HepG2 (cell line): ENCODE data around the gene FBH1. TPM values are rescaled to one million over a fixed set of nuclear protein-coding genes. Genes with fewer than 3 reads are reported as not detected.

Experiments
- ATF7-NPFF ChIP-seq: sonication (generic); formaldehyde crosslinking; IDR thresholded peaks from 2 replicates; pipeline ENCODE4 v1.8.1; 2023; ENCODE audit warnings: mild to moderate bottlenecking, low read depth, missing genetic modification reagents, moderate library complexity
- BORCS8-MEF2B ChIP-seq: sonication (generic); formaldehyde crosslinking; IDR thresholded peaks from 2 replicates; pipeline ENCODE4 v1.8.0; 2022; ENCODE audit warnings: mild to moderate bottlenecking, missing genetic modification reagents
- FOXO1 ChIP-seq: sonication (generic); formaldehyde crosslinking; IDR thresholded peaks from 2 replicates; pipeline ENCODE4 v1.4.0; 2020; ENCODE audit warnings: missing genetic modification reagents
- GTF2F1 ChIP-seq: fragments of 150-350 bp; IDR thresholded peaks from 2 replicates; pipeline ENCODE4 v1.6.1; 2014; ENCODE audit warnings: low read length
- KLF12 ChIP-seq: sonication (generic); formaldehyde crosslinking; IDR thresholded peaks from 2 replicates; pipeline ENCODE4 v1.4.0; 2020; ENCODE audit warnings: missing genetic modification reagents, borderline replicate concordance
- KLF16 ChIP-seq, 2 experiments: sonication (generic) in 1 of 2; formaldehyde crosslinking in 1 of 2; IDR thresholded peaks; 2 replicates each; pipeline versions ENCODE4 v1.6.1 to v1.8.0; 2016 to 2023; ENCODE audit warnings: missing genetic modification reagents in 2 of 2, missing compliant biosample characterization in 1 of 2
- LCORL ChIP-seq, 2 experiments: fragments of 450-650 bp in 1 of 2; sonication (generic) in 1 of 2; formaldehyde crosslinking in 1 of 2; IDR thresholded peaks; 2 replicates each; pipeline versions ENCODE4 v1.5.0 to v1.6.1; 2017 to 2020; ENCODE audit warnings: antibody characterized with exemption in 1 of 2, missing genetic modification reagents in 1 of 2
- MBNL3 ChIP-seq: fragments of 250-450 bp; sonication (Bioruptor Pico); conservative IDR thresholded peaks from 2 replicates; pipeline ENCODE4 v1.8.0; 2022; ENCODE audit warnings: mild to moderate bottlenecking, inconsistent platforms
- MED1 ChIP-seq: sonication (generic); formaldehyde crosslinking; IDR thresholded peaks from 2 replicates; pipeline ENCODE4 v1.4.0; 2020; ENCODE audit warnings: missing genetic modification reagents
- NFYC ChIP-seq: IDR thresholded peaks from 2 replicates; pipeline ENCODE4 v1.6.1; 2016; ENCODE audit warnings: missing genetic modification reagents, missing compliant biosample characterization
- NKX3-1 ChIP-seq: sonication (generic); formaldehyde crosslinking; IDR thresholded peaks from 2 replicates; pipeline ENCODE4 v1.5.0; 2020; ENCODE audit warnings: missing genetic modification reagents
- POLR2G ChIP-seq: fragments of 200-400 bp; formaldehyde crosslinking; IDR thresholded peaks from 2 replicates; pipeline ENCODE4 v1.6.1; 2018; ENCODE audit warnings: mild to moderate bottlenecking, low read depth, low read length, moderate library complexity
- PPARG ChIP-seq: conservative IDR thresholded peaks from 2 replicates; pipeline ENCODE4 v1.6.1; 2016; ENCODE audit warnings: missing biosample characterization, missing genetic modification reagents
- XBP1 ChIP-seq: sonication (generic); formaldehyde crosslinking; IDR thresholded peaks from 2 replicates; pipeline ENCODE4 v1.5.0; 2020; ENCODE audit warnings: missing genetic modification reagents
- ZBTB8A ChIP-seq: sonication (generic); formaldehyde crosslinking; IDR thresholded peaks from 2 replicates; pipeline ENCODE4 v1.4.0; 2020; ENCODE audit warnings: mild to moderate bottlenecking, low read depth, missing genetic modification reagents, borderline replicate concordance
- ZC3H13 ChIP-seq: sonication (generic); formaldehyde crosslinking; IDR thresholded peaks from 2 replicates; pipeline ENCODE4 v1.8.1; 2023; ENCODE audit warnings: mild to moderate bottlenecking, missing genetic modification reagents, moderate library complexity
- ZNF3 ChIP-seq: IDR thresholded peaks from 2 replicates; pipeline ENCODE4 v1.7.0; 2017; ENCODE audit warnings: inconsistent platforms
- ZNF329 ChIP-seq: sonication (generic); formaldehyde crosslinking; IDR thresholded peaks from 2 replicates; pipeline ENCODE4 v1.9.0; 2021; ENCODE audit warnings: low read depth, mild to moderate bottlenecking, missing genetic modification reagents
- ZNF430 ChIP-seq: sonication (generic); formaldehyde crosslinking; IDR thresholded peaks from 2 replicates; pipeline ENCODE4 v1.9.0; 2021; ENCODE audit warnings: mild to moderate bottlenecking, missing genetic modification reagents
- ZNF460 ChIP-seq: sonication (generic); formaldehyde crosslinking; IDR thresholded peaks from 2 replicates; pipeline ENCODE4 v1.5.1; 2020; ENCODE audit warnings: missing genetic modification reagents, mild to moderate bottlenecking, borderline replicate concordance
- ZNF557 ChIP-seq: sonication (generic); formaldehyde crosslinking; IDR thresholded peaks from 2 replicates; pipeline ENCODE4 v1.4.0; 2020; ENCODE audit warnings: missing genetic modification reagents
- ZNF629 ChIP-seq: sonication (generic); formaldehyde crosslinking; conservative IDR thresholded peaks from 2 replicates; pipeline ENCODE4 v1.5.0; 2020; ENCODE audit warnings: missing genetic modification reagents
- ZNF660 ChIP-seq: sonication (generic); formaldehyde crosslinking; IDR thresholded peaks from 2 replicates; pipeline ENCODE4 v1.5.1; 2020; ENCODE audit warnings: mild to moderate bottlenecking, low read depth, missing genetic modification reagents, borderline replicate concordance
- ZNF720 ChIP-seq: sonication (generic); formaldehyde crosslinking; IDR thresholded peaks from 2 replicates; pipeline ENCODE4 v1.4.0; 2020; ENCODE audit warnings: missing genetic modification reagents
- ZNF782 ChIP-seq: sonication (generic); formaldehyde crosslinking; IDR thresholded peaks from 2 replicates; pipeline ENCODE4 v1.4.0; 2020; ENCODE audit warnings: missing genetic modification reagents, mild to moderate bottlenecking, borderline replicate concordance
- ZNF850 ChIP-seq: sonication (generic); formaldehyde crosslinking; conservative IDR thresholded peaks from 2 replicates; pipeline ENCODE4 v1.9.0; 2021; ENCODE audit warnings: mild to moderate bottlenecking, missing genetic modification reagents
- polyA plus RNA-seq, 8 experiments: library from polyadenylated mRNA; depleted of rRNA in 3 of 8; stranded (reverse) in 7 of 8; unstranded in 1 of 8; fragments of >200 nt; fragmentation: Illumina TruSeq in 4 of 8; extraction: Trizol in 4 of 8; gene quantifications; 2 replicates each; pipeline versions ENCODE4 v1.2.1 to v1.2.3, GENCODE V29; 2011 to 2016; ENCODE audit warnings: low read depth in 4 of 8, missing spikeins in 1 of 8, mixed read lengths in 1 of 8; ENCODE audit not compliant: insufficient read depth in 1 of 8
- total RNA-seq, 5 experiments: library from RNA; depleted of rRNA; stranded (reverse); fragments of >200 nt; fragmentation: Illumina TruSeq; extraction: Trizol; gene quantifications; 2 replicates each; pipeline ENCODE4 v1.2.3, GENCODE V29; 2016; ENCODE audit warnings: low read depth in 1 of 5
- TF ChIP-seq, protein P1 (sequence below): fragments of 450-650 bp; IDR thresholded peaks from 2 replicates; pipeline ENCODE4 v1.6.1; 2016
- TF ChIP-seq, protein P2 (sequence below): sonication (generic); formaldehyde crosslinking; IDR thresholded peaks from 2 replicates; pipeline ENCODE4 v1.4.0; 2020; ENCODE audit warnings: mild to moderate bottlenecking, missing genetic modification reagents

FBH1 gene
- total and polyA plus RNA-seq, 2 of the 13 experiments (the other 11 are each of a cell fraction or from before 2014, with no cell fraction given), result 48.8 to 60.3 TPM

DNA sequence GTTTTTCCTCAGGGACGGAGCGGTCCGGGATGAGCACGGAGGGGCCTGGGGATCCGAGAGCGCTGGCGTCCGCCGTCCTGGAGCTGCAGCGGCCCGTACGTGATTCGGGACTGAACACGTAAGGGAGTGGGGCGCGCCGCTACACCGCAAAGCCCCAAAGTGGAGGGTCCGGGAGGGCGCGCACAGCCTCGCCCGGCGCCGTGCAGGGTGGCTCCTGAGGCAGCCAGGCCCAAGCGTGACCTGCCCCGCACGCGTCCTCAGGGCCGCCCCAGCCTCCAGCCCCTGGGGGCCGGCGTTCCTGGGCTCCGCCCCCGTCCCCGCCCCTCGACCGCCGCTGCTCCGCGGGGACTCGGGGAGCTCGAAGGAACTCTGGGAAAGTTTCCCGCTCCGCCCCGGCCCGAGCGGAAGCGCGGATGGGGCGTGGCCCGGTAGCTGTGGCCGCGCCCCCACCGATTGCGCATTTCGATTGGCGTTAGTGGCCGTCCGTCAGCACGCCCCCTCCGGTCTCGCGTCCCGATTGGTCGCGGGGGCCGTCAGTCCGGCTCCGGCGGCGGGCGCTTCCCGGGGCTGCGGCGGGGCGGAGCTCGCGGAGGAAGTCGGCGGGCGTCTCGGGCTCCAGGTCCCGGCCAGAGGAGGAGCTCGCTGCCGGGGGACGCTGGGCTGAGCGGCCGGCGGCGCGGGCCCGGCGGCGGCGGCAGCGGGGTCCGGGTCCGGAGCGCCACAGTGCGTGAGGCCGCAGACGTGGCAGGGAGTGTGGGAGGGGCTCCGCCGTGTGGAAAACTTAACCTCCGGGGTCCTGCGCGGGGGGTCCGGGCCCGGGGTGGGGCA is at the start of gene FBH1, which contains the start of gene ANKRD16 (continued):
- TF ChIP-seq ZNF557 (CRISPR knock-in tag) (no peak), ZNF720 (CRISPR knock-in tag) (no peak), LCORL (IDR thresholded peaks at IDR 0.05) (no peak), LCORL (CRISPR knock-in tag; IDR thresholded peaks at IDR 0.05) (peak; percentile 57; the same call in 1 of the 2 replicates), ZNF660 (CRISPR knock-in tag) (no peak), XBP1 (CRISPR knock-in tag) (no peak), FOXO1 (CRISPR knock-in tag) (peak; percentile 20), BORCS8-MEF2B (CRISPR knock-in tag) (peak; percentile 81; the same call in 1 of the 2 replicates), NFYC (CRISPR knock-in tag) (peak; percentile 100), GTF2F1 (no peak), ZNF460 (CRISPR knock-in tag) (no peak; the same call in 1 of the 2 replicates), ZC3H13 (CRISPR knock-in tag) (no peak; the same call in 1 of the 2 replicates), KLF12 (CRISPR knock-in tag) (peak; percentile 89), ZNF850 (CRISPR knock-in tag) (0 out of 2 replicates have a peak, but pooled peaks have one; percentile 43), ATF7-NPFF (CRISPR knock-in tag) (peak; percentile 84), ZBTB8A (CRISPR knock-in tag) (no peak), ZNF430 (CRISPR knock-in tag) (peak; percentile 52; the same call in 1 of the 2 replicates), KLF16 (CRISPR knock-in tag; IDR thresholded peaks at IDR 0.05) (peak in 1 of 2 experiments; percentile 89; a peak in 1 of 4 replicates), ZNF3 (CRISPR knock-in tag) (no peak), ZNF329 (CRISPR knock-in tag) (peak; percentile 72; the same call in 1 of the 2 replicates), ZNF782 (CRISPR knock-in tag) (no peak), ZNF629 (CRISPR knock-in tag) (peak; percentile 16; the same call in 1 of the 2 replicates), NKX3-1 (CRISPR knock-in tag) (0 out of 2 replicates have a peak, but pooled peaks have one; percentile 45), POLR2G (peak; percentile 94), MED1 (peak; percentile 69), MBNL3 (no peak), PPARG (CRISPR knock-in tag) (no peak; the same call in 1 of the 2 replicates)
- TF ChIP-seq, protein P1, sequence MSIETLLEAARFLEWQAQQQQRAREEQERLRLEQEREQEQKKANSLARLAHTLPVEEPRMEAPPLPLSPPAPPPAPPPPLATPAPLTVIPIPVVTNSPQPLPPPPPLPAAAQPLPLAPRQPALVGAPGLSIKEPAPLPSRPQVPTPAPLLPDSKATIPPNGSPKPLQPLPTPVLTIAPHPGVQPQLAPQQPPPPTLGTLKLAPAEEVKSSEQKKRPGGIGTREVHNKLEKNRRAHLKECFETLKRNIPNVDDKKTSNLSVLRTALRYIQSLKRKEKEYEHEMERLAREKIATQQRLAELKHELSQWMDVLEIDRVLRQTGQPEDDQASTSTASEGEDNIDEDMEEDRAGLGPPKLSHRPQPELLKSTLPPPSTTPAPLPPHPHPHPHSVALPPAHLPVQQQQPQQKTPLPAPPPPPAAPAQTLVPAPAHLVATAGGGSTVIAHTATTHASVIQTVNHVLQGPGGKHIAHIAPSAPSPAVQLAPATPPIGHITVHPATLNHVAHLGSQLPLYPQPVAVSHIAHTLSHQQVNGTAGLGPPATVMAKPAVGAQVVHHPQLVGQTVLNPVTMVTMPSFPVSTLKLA, result 0 out of 2 replicates have a peak, but pooled peaks have one; percentile 30
- TF ChIP-seq, protein P2, sequence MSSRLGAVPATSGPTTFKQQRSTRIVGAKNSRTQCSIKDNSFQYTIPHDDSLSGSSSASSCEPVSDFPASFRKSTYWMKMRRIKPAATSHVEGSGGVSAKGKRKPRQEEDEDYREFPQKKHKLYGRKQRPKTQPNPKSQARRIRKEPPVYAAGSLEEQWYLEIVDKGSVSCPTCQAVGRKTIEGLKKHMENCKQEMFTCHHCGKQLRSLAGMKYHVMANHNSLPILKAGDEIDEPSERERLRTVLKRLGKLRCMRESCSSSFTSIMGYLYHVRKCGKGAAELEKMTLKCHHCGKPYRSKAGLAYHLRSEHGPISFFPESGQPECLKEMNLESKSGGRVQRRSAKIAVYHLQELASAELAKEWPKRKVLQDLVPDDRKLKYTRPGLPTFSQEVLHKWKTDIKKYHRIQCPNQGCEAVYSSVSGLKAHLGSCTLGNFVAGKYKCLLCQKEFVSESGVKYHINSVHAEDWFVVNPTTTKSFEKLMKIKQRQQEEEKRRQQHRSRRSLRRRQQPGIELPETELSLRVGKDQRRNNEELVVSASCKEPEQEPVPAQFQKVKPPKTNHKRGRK (CRISPR knock-in tag), result no peak
